Measurements from ENCODE around the gene GHDC.
A peak's percentile ranks its signal among the peaks of the same experiment; 100 is the strongest.

Gene GHDC

DNA sequence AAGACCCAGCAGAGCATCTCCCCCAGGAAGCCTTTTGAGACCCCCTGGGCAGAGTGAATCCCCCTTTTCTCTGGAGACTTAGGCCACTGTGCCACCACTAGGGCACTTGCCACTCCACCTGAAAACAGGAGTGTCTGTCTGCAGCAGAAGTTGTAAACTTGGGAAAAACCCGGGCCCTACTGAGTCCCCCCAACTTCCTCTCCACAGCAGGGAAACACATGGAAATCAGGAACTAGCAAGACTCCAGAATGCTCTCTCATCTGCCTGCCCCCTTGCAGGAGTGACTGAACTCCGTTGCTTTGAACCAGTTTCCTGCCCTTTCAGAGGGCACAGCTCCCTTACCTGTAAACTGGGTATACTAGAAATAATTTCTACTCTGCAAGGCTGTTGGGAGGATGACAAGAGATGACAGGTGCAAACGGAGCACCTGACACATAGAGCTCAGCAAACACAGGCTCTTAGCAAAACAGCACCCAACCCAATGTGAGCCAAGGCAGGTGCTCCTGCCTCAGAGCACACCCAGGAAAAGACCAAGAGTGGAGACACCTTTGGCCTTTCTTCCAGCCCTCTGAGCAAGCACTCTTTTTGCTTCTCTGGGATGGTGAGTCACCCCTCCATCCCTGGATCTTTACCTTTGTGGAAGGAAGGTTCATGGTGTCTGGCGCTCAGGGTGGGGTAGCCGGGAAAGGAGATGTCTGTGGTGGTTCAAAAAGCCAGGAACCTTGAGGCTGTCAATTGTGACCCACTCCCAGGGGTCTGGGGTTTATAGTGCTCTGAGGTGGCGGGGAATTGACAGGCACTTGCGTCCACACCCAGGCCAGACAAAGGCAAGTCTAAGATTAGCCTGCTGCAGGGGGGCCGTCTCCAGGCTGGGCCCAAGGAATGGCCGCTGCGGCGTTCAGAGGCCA is 9.3 kb downstream of the GHDC start, which contains the start of gene HCRT:
Gene HCRT (minus strand): TSS at position 740 of the 908 bp plus-strand sequence. CDS start 87 bp downstream, at position 653.
- no peak for DNase-seq
- ChIA-PET CTCF (interaction anchor here (1.0 to 1.7 kb wide), 4 partner anchors 10 to 41 kb away, joined by 3 to 14 read pairs (median 3); partner anchors contain the start of gene GHDC), POLR2A (interaction anchor here (0.9 kb wide), 1 partner anchor 104 kb away, joined by 4 read pairs; the partner anchor contains the start of gene STAT5A)
- WGBS (ENCODE audit: insufficient coverage), result 75% methylated on average over 7 of the region's 11 CpGs
- Histone ChIP-seq H3K36me3 (ENCODE audit: control insufficient read depth in 4 of 4, insufficient read depth in 4 of 4, low read length in 3 of 4) (peaks cover 0 to 3% (median under 1%) of the 10 kb centered on the region in 4 experiments), H3K4me1 (ENCODE audit: control extremely low read depth in 1 of 4, control insufficient read depth in 4 of 4, insufficient read depth in 4 of 4, low read length in 3 of 4) (peaks cover 3 to 53% (median 50%) of the 10 kb centered on the region in 4 experiments), H3K27ac (ENCODE audit: insufficient read depth in 1 of 2, low read depth in 1 of 2, low read length in 2 of 2, poor library complexity in 1 of 2, severe bottlenecking in 2 of 2) (no peak within 1 kb of the TSS), H3K4me3 (ENCODE audit: control insufficient read depth in 1 of 7, extremely low read depth in 1 of 7, insufficient read depth in 4 of 7, low read depth in 2 of 7, low read length in 6 of 7) (peak within 1 kb of the TSS in 4 of 7 experiments; percentile 19 to 88 (median 81)), H3K9me3 (ENCODE audit: control extremely low read depth in 1 of 5, control insufficient read depth in 4 of 5, insufficient read depth in 2 of 5, low read depth in 1 of 5, low read length in 4 of 5) (no peaks in the 10 kb centered on the region), H3K27me3 (replicated peaks in 2 of 5; ENCODE audit: control insufficient read depth in 4 of 5, insufficient read depth in 5 of 5, low read length in 4 of 5) (peaks cover 0 to 24% (median 9%) of the 10 kb centered on the region in 5 experiments)

DNA sequence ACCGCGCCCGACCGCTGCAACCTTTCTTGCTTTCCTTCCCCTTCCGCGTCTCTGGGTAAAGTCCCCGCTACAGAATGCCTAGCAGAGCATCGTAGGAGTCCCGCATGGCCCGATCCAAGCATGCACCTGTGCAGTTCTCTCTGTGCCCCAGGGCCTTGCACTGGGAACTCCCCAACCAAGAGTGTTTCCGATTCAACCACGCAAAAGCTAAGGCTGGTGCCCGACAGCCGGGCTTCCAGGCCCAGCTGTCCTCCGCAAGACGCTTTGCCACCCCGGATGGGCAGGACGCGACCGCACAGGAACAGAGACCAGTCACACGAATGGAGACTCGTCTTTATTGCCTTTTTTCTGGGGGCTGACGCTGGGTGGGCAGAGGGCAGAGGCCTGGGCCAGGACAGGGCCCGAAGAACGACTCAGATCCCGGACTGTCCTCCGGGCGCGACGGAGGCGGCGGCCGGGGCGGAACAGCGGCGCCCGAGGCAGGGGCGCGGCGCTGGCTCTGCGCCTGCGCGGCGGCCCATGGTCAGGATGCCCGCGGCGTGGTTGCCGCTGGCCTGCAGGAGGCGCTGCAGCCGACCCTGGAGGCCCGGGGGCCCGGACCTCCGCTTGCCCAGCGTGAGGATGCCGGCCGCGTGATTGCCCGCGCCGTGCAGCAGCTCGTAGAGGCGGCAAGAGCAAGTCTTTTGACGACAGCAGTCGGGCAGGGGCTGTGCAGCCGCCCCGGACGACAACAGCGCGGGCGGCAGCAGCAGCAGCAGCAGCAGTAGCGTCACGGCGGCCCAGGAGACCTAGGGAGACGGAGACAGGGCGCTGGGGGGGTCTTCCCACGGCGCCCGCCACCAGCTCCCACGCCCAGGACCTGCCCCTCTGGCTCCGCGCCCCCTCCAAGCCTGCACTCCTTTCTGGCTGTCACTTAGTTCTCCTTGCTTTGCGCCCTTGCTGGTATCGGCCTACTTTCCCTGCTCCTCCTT is 10.3 kb downstream of the GHDC start:
- 5% methylated on average over 76 of the region's 83 CpGs for WGBS (ENCODE audit: insufficient coverage)
- Histone ChIP-seq H3K27ac (ENCODE audit: insufficient read depth in 1 of 2, low read depth in 1 of 2, low read length in 2 of 2, poor library complexity in 1 of 2, severe bottlenecking in 2 of 2) (no peak overlapping the region), H3K36me3 (ENCODE audit: control insufficient read depth in 4 of 4, insufficient read depth in 4 of 4, low read length in 3 of 4) (no peaks in the 10 kb centered on the region), H3K4me1 (ENCODE audit: control extremely low read depth in 1 of 4, control insufficient read depth in 4 of 4, insufficient read depth in 4 of 4, low read length in 3 of 4) (peaks cover 3 to 51% (median 46%) of the 10 kb centered on the region in 4 experiments), H3K4me3 (ENCODE audit: control insufficient read depth in 1 of 7, extremely low read depth in 1 of 7, insufficient read depth in 4 of 7, low read depth in 2 of 7, low read length in 6 of 7) (peak overlapping the region; percentile 63 to 88 (median 72)), H3K27me3 (replicated peaks in 2 of 5; ENCODE audit: control insufficient read depth in 4 of 5, insufficient read depth in 5 of 5, low read length in 4 of 5) (peaks cover 0 to 33% (median 16%) of the 10 kb centered on the region in 5 experiments), H3K9me3 (ENCODE audit: control extremely low read depth in 1 of 5, control insufficient read depth in 4 of 5, insufficient read depth in 2 of 5, low read depth in 1 of 5, low read length in 4 of 5) (no peaks in the 10 kb centered on the region)
- POLR2A ChIA-PET, result interaction anchor here (0.9 kb wide), 1 partner anchor 105 kb away, joined by 4 read pairs; the partner anchor contains the start of gene STAT5A
- DNase-seq, result peak; percentile 73 to 83 (median 79)
- CTCF ChIA-PET, result interaction anchor here (1.0 to 1.7 kb wide), 5 partner anchors 11 to 64 kb away, joined by 3 to 14 read pairs (median 3); partner anchors contain the start of gene GHDC

DNA sequence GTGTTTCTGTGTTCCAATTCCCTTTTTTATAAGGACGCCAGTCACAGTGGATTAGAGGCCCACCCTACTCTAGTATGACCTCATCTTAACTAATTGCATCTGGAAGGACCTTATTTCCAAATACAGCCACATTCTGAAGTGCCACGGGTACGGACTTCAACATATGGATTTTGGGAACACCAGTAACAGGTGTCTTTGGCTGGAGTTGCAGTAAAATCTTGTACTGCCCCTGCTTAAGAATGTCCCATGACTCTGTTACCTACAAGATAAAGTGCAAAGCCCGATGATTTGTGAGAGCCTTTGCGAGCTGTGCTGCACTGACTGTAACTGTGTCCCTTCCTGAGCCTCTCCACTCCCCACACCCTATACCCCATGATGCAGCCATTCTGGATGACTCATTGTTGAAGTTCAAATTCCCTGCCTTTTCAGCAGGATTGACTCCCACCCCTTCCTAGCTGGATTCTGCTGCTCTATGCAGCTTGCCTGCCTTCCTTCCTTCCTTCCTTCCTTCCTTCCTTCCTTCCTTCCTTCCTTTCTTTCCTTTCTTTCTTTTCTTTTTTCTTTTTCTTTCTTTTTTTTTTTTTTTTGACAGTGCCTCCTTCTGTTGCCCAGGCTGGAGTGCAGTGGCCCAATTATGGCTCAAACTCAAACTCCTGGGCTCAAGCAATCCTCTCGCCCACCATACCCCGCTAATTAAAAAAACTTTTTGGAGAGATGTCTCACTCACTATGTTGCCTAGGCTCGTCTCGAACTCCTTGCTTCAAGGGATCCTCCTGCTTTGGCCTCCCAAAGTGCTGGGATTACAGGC is 11.2 kb downstream of the GHDC start:
- peaks cover 0 to 36% (median 16%) of the 10 kb centered on the region in 5 experiments for H3K27me3 ChIP-seq (replicated peaks in 2 of 5; ENCODE audit: control insufficient read depth in 4 of 5, insufficient read depth in 5 of 5, low read length in 4 of 5)

DNA sequence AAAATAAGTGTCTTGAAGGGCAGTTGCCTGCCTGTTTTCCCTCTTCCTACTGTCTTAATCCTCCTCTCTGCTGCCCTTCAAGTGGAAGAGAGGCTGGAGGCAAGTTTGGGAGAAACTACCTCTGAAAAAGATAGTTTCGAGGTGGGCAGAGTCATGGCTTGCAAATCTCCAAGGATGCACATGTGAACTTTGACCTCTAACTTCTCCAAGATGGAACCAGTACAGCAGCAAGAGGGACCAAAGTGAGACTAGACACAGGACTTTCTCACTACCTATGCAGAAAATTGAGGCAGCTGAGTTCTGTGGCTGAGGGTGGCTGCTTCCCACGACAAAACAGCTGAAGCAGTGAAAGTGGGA is 12.5 kb downstream of the GHDC start:
- Histone ChIP-seq H3K9me3 (ENCODE audit: control extremely low read depth in 1 of 5, control insufficient read depth in 4 of 5, insufficient read depth in 2 of 5, low read depth in 1 of 5, low read length in 4 of 5) (no peaks in the 10 kb centered on the region), H3K4me3 (ENCODE audit: control insufficient read depth in 1 of 7, extremely low read depth in 1 of 7, insufficient read depth in 4 of 7, low read depth in 2 of 7, low read length in 6 of 7) (no peak overlapping the region), H3K27ac (ENCODE audit: insufficient read depth in 1 of 2, low read depth in 1 of 2, low read length in 2 of 2, poor library complexity in 1 of 2, severe bottlenecking in 2 of 2) (no peak overlapping the region), H3K36me3 (ENCODE audit: control insufficient read depth in 4 of 4, insufficient read depth in 4 of 4, low read length in 3 of 4) (no peaks in the 10 kb centered on the region), H3K27me3 (replicated peaks in 2 of 5; ENCODE audit: control insufficient read depth in 4 of 5, insufficient read depth in 5 of 5, low read length in 4 of 5) (peaks cover 0 to 36% (median 16%) of the 10 kb centered on the region in 5 experiments), H3K4me1 (ENCODE audit: control extremely low read depth in 1 of 4, control insufficient read depth in 4 of 4, insufficient read depth in 4 of 4, low read length in 3 of 4) (peaks cover 3 to 42% (median 34%) of the 10 kb centered on the region in 4 experiments)
- POLR2A ChIA-PET, result interaction anchor here (0.8 kb wide), 1 partner anchor 61 kb away, joined by 3 read pairs; no protein-coding TSS in a partner anchor
- DNase-seq, result no peak
- WGBS (ENCODE audit: insufficient coverage), result 80% methylated on average over 2 of the region's 2 CpGs
- CTCF ChIA-PET, result interaction anchor here (0.5 to 3.6 kb wide), 17 partner anchors 8 to 330 kb away, joined by 3 to 19 read pairs (median 4); partner anchors contain the start of gene GHDC

More for the DNA sequence above, 11.2 kb downstream of the GHDC start:
- H3K4me3 ChIP-seq (ENCODE audit: control insufficient read depth in 1 of 7, extremely low read depth in 1 of 7, insufficient read depth in 4 of 7, low read depth in 2 of 7, low read length in 6 of 7), result peak overlapping the region in 6 of 7 experiments; percentile 63 to 88 (median 73)
- DNase-seq, result peak in 2 of 3 donors; percentile 30 to 43
- ChIA-PET POLR2A (interaction anchor here (0.7 kb wide), 1 partner anchor 107 kb away, joined by 8 read pairs; no protein-coding TSS in a partner anchor), CTCF (interaction anchor here (0.6 to 2.3 kb wide), 6 partner anchors 12 to 63 kb away, joined by 3 to 14 read pairs (median 3); partner anchors contain the start of gene GHDC)
- no peak overlapping the region for H3K27ac ChIP-seq (ENCODE audit: insufficient read depth in 1 of 2, low read depth in 1 of 2, low read length in 2 of 2, poor library complexity in 1 of 2, severe bottlenecking in 2 of 2)
- no peaks in the 10 kb centered on the region for H3K36me3 ChIP-seq (ENCODE audit: control insufficient read depth in 4 of 4, insufficient read depth in 4 of 4, low read length in 3 of 4)
- peaks cover 3 to 43% (median 38%) of the 10 kb centered on the region in 4 experiments for H3K4me1 ChIP-seq (ENCODE audit: control extremely low read depth in 1 of 4, control insufficient read depth in 4 of 4, insufficient read depth in 4 of 4, low read length in 3 of 4)
- no peaks in the 10 kb centered on the region for H3K9me3 ChIP-seq (ENCODE audit: control extremely low read depth in 1 of 5, control insufficient read depth in 4 of 5, insufficient read depth in 2 of 5, low read depth in 1 of 5, low read length in 4 of 5)
- 65% methylated on average over 9 of the region's 9 CpGs for WGBS (ENCODE audit: insufficient coverage)

DNA sequence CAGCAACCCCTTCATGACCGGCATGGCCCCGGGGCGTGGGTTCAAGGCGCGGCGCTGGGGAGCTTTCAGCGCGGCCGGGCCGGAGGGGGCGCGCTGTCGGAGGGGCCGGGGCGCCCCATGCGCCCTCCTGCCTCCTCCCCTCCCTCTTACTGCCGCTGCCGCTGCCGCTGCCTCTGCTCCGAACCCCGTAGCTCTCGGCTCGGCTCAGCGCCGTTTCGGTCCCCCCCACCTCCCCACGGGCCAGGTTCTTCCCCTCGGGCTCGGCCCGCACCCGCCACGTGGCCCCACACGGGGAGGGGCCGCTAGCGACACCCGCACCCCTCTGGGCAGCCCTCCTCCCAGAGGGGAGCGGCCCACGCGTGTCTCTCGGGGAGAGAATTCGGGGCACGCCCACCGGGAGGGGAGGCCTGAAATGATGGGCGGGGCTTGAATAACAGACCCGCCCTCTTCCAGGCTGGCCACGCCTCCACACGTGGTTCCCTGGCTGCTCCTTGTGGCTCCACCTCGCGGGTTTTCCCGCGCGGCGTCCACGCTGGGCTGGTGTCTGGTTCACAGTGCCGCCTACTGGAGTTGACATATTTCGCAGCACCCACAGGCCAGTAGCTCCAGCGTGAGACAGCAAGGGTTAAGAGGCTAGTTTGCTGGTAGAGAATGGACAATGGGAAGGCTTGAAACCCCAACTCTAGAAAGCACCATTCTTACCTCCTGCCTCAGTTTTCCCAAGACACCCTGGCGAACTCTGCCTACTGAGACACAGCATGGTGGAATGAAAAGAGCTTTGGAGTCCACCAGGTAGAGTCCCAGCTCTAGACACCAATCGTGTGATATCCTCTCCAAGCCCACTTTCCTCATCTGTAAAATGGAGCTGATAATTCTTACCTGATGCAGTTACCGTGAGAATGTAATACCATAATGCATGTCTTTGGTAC is 13.1 kb downstream of the GHDC start, which contains the start of gene KCNH4:
Gene KCNH4 (minus strand): TSS at position 221 of the 929 bp plus-strand sequence. CDS start 197 bp downstream, at position 24.
- Histone ChIP-seq H3K9me3 (ENCODE audit: control extremely low read depth in 1 of 5, control insufficient read depth in 4 of 5, insufficient read depth in 2 of 5, low read depth in 1 of 5, low read length in 4 of 5) (no peaks in the 10 kb centered on the region), H3K4me3 (ENCODE audit: control insufficient read depth in 1 of 7, extremely low read depth in 1 of 7, insufficient read depth in 4 of 7, low read depth in 2 of 7, low read length in 6 of 7) (peak within 1 kb of the TSS; percentile 10 to 71 (median 59)), H3K27ac (ENCODE audit: insufficient read depth in 1 of 2, low read depth in 1 of 2, low read length in 2 of 2, poor library complexity in 1 of 2, severe bottlenecking in 2 of 2) (no peak within 1 kb of the TSS), H3K36me3 (ENCODE audit: control insufficient read depth in 4 of 4, insufficient read depth in 4 of 4, low read length in 3 of 4) (no peaks in the 10 kb centered on the region), H3K27me3 (replicated peaks in 2 of 5; ENCODE audit: control insufficient read depth in 4 of 5, insufficient read depth in 5 of 5, low read length in 4 of 5) (peaks cover 0 to 36% (median 16%) of the 10 kb centered on the region in 5 experiments), H3K4me1 (ENCODE audit: control extremely low read depth in 1 of 4, control insufficient read depth in 4 of 4, insufficient read depth in 4 of 4, low read length in 3 of 4) (peaks cover 3 to 42% (median 34%) of the 10 kb centered on the region in 4 experiments)
- POLR2A ChIA-PET, result interaction anchor here (0.8 kb wide), 1 partner anchor 61 kb away, joined by 3 read pairs; no protein-coding TSS in a partner anchor
- 4% methylated on average over 21 of the region's 60 CpGs for WGBS (ENCODE audit: insufficient coverage)
- CTCF ChIA-PET, result interaction anchor here (0.5 to 3.6 kb wide), 17 partner anchors 9 to 330 kb away, joined by 3 to 19 read pairs (median 4); partner anchors contain the start of gene GHDC
- DNase-seq, result peak; percentile 90 to 94 (median 92)
